NCI-H1694 (cell line): ENCODE measurements around the gene IFNLR1.
A peak's percentile ranks its signal among the peaks of the same experiment; 100 is the strongest.

Experiments used
- DNase-seq: peaks from one replicate; lab custom pipeline; 2025; lab: John Stamatoyannopoulos, UW

The IFNLR1 gene

GRCh38 chr1:24175033-24175755 is 11.9 kb downstream of the IFNLR1 start:
- no peak for DNase-seq

GRCh38 chr1:24173638-24174575 is 13.2 kb downstream of the IFNLR1 start:
- DNase-seq, result no peak

- no peak for DNase-seq
Measured at GRCh38 chr1:24172598-24172997, 14.5 kb downstream of the IFNLR1 start.

- no peak for DNase-seq
Measured at GRCh38 chr1:24169286-24169685, 17.8 kb downstream of the IFNLR1 start.

- DNase-seq, result no peak
Measured at GRCh38 chr1:24168245-24168644, 18.8 kb downstream of the IFNLR1 start.

- no peak for DNase-seq
Measured at GRCh38 chr1:24167008-24167407, 20.1 kb downstream of the IFNLR1 start.

- DNase-seq, result no peak
Measured at GRCh38 chr1:24165500-24165899, 21.6 kb downstream of the IFNLR1 start.

- no peak for DNase-seq
Measured at GRCh38 chr1:24164004-24164403, 23.1 kb downstream of the IFNLR1 start.

GRCh38 chr1:24162201-24162600 is 24.9 kb downstream of the IFNLR1 start:
- no peak for DNase-seq

GRCh38 chr1:24161270-24161669 is 25.8 kb downstream of the IFNLR1 start:
- DNase-seq, result no peak

- no peak for DNase-seq
Measured at GRCh38 chr1:24159366-24159765, 27.7 kb downstream of the IFNLR1 start.

GRCh38 chr1:24157918-24158481 is 29.1 kb downstream of the IFNLR1 start:
- DNase-seq, result no peak

- DNase-seq, result no peak
Measured at GRCh38 chr1:24156542-24157260, 30.4 kb downstream of the IFNLR1 start.

GRCh38 chr1:24155011-24155782 is 31.9 kb downstream of the IFNLR1 start:
- no peak for DNase-seq

GRCh38 chr1:24154215-24154614 is 32.9 kb downstream of the IFNLR1 start:
- no peak for DNase-seq

GRCh38 chr1:24152631-24153494 is 34.2 kb downstream of the IFNLR1 start:
- DNase-seq, result no peak

- DNase-seq, result no peak
Measured at GRCh38 chr1:24151175-24151533, 35.9 kb downstream of the IFNLR1 start.

GRCh38 chr1:24150234-24151174 is 36.6 kb downstream of the IFNLR1 start:
- DNase-seq, result peak; percentile 55

GRCh38 chr1:24149866-24150233 is 37.2 kb downstream of the IFNLR1 start:
- DNase-seq, result no peak
